ENCODE data around the gene TIAM2.

GRCh38 chr6:154996016-154996590 lies 988 bp downstream of the TIAM2 start:
- TF ChIP-seq POLR2A (IDR thresholded peaks at IDR 0.05) (no peak), POLR2AphosphoS5 (IDR thresholded peaks at IDR 0.05) (no peak), CTCF (IDR thresholded peaks at IDR 0.05) (no peak)
